Tibial artery (tissue), 4 donors: Measurements from ENCODE around the gene FRS2.

Experiments
- DNase-seq, 2 donors: peaks; one replicate each; pipeline ENCODE4 v3.0.0-alpha.2; 2019
- H3K27ac ChIP-seq, 2 donors: fragments of 200-600 bp; sonication (generic) in 1 of 2; 1 replicate in 1 of 2; 2 replicates in 1 of 2; pipeline ENCODE4 v1.5.1; 2018 to 2019; ENCODE audit warnings: mild to moderate bottlenecking in 1 of 2
- H3K27me3 ChIP-seq, 2 donors: fragments of 200-600 bp; sonication (generic) in 1 of 2; one replicate each; pipeline versions ENCODE4 v1.5.1 to v1.6.0; 2016 to 2019
- H3K36me3 ChIP-seq, 3 donors: fragments of 200-600 bp; sonication (generic) in 2 of 3; one replicate each; pipeline ENCODE4 v1.5.1; 2016 to 2019; ENCODE audit warnings: mild to moderate bottlenecking in 2 of 3
- H3K4me1 ChIP-seq, 4 donors: fragments of 200-600 bp; sonication (generic) in 2 of 4; 1 replicate in 3 of 4; 2 replicates in 1 of 4; pipeline ENCODE4 v1.5.1; 2016 to 2019
- H3K4me3 ChIP-seq, 2 donors: fragments of 200-600 bp; sonication (generic) in 1 of 2; 1 replicate in 1 of 2; 2 replicates in 1 of 2; pipeline ENCODE4 v1.5.1; 2018 to 2019; ENCODE audit warnings: mild to moderate bottlenecking in 2 of 2
- H3K9me3 ChIP-seq, 3 donors: fragments of 200-600 bp; sonication (generic) in 1 of 3; one replicate each; pipeline ENCODE4 v1.5.1; 2016 to 2019
- intact Hi-C: fragments of 100-400 bp; cut with DNase I; formaldehyde crosslinking; loops from one replicate; pipeline ENCODE4 v1.15.0; 2023; ENCODE audit warnings: low total_unique reads
- TF ChIP-seq, protein P1 (sequence below), 2 experiments: fragments of 200-600 bp in 1 of 2; fragments of 450-650 bp in 1 of 2; IDR thresholded peaks; one replicate each; pipeline ENCODE4 v1.5.1; 2017 to 2019; ENCODE audit warnings: antibody characterized with exemption in 2 of 2, mild to moderate bottlenecking in 1 of 2, moderate library complexity in 1 of 2

Gene FRS2

GRCh38 chr12:69621551-69621950, 151.4 kb downstream of the FRS2 start:
- H3K27ac ChIP-seq = no peak overlapping the region
- intact Hi-C loops = no loop called here
- no peak for DNase-seq
- no peaks in the 10 kb centered on the region for H3K4me1 ChIP-seq
- no peaks in the 10 kb centered on the region for H3K9me3 ChIP-seq
- no peaks in the 10 kb centered on the region for H3K36me3 ChIP-seq
- no peak overlapping the region for H3K4me3 ChIP-seq
- TF ChIP-seq, protein P1, sequence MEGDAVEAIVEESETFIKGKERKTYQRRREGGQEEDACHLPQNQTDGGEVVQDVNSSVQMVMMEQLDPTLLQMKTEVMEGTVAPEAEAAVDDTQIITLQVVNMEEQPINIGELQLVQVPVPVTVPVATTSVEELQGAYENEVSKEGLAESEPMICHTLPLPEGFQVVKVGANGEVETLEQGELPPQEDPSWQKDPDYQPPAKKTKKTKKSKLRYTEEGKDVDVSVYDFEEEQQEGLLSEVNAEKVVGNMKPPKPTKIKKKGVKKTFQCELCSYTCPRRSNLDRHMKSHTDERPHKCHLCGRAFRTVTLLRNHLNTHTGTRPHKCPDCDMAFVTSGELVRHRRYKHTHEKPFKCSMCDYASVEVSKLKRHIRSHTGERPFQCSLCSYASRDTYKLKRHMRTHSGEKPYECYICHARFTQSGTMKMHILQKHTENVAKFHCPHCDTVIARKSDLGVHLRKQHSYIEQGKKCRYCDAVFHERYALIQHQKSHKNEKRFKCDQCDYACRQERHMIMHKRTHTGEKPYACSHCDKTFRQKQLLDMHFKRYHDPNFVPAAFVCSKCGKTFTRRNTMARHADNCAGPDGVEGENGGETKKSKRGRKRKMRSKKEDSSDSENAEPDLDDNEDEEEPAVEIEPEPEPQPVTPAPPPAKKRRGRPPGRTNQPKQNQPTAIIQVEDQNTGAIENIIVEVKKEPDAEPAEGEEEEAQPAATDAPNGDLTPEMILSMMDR (IDR thresholded peaks at IDR 0.05) = no peak
- no peaks in the 10 kb centered on the region for H3K27me3 ChIP-seq

DNA sequence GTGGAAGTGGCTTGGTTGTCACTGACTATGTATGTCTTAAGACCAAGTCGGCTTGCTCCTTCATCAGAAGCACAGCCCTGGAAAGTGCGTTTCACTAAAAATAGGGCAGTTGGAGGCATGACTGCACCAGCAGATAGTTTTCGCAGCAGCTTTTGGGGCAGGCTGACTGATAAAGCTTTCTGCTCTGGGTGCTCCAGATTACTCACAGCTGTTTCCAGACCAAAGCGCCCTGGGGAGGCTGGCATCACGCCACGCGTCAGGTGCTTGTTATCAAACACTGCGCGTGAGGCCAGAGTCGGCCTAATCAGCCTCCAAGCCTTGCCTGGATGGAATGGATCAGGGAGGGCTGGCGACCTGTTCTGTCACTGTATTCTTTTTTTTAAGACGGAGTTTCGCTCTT, 153.8 kb downstream of the FRS2 start:
- Histone ChIP-seq H3K9me3 (no peaks in the 10 kb centered on the region), H3K36me3 (no peaks in the 10 kb centered on the region), H3K4me3 (no peak overlapping the region), H3K27ac (no peak overlapping the region), H3K27me3 (no peaks in the 10 kb centered on the region), H3K4me1 (no peaks in the 10 kb centered on the region)
- TF ChIP-seq, protein P1 (IDR thresholded peaks at IDR 0.05) = no peak
- intact Hi-C loops = no loop called here
- no peak for DNase-seq

DNA sequence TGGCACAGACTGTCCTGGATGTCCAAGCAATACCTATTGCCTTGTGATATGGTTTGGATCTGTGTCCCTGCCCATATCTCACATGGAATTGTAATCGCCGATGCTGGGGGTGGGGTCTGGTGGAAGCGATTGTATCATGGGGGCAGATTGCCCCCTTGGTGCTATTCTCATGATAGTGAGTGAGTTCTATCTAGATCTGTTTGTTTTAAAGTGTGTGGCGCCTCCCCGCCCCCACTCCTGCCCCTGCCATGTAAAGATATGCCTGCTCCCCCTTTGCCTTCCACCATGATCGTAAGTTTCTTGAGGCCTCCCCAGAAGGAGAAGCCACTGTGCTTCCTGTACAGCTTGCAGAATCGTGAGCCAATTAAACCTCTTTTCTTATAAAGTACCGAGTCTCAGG, 157.3 kb downstream of the FRS2 start:
- H3K27me3 ChIP-seq = no peaks in the 10 kb centered on the region
- no peak overlapping the region for H3K27ac ChIP-seq
- no peaks in the 10 kb centered on the region for H3K9me3 ChIP-seq
- no peaks in the 10 kb centered on the region for H3K36me3 ChIP-seq
- TF ChIP-seq, protein P1 (IDR thresholded peaks at IDR 0.05) = no peak
- intact Hi-C loops = no loop called here
- no peak for DNase-seq
- no peak overlapping the region for H3K4me3 ChIP-seq
- H3K4me1 ChIP-seq = no peaks in the 10 kb centered on the region
